B cell (primary cell): Measurements from ENCODE around the gene MEGF11. TPM values are rescaled to one million over a fixed set of nuclear protein-coding genes. Genes with fewer than 3 reads are reported as not detected.

Experiments used
- ATAC-seq: fragments of 200-7000 bp; cut with Tn5 transposase; one replicate; pipeline ENCODE4 v1.10.0; 2021; ENCODE audit warnings: low read depth, mild to moderate bottlenecking, moderate number of reproducible peaks, moderate library complexity
- CTCF ChIA-PET: fragments of 350-600 bp; sonication (Branson Sonifier 250); formaldehyde crosslinking; loops from one replicate; lab custom pipeline; 2021; ENCODE audit warnings: antibody characterized with exemption, inconsistent platforms; lab: Charles Lee
- POLR2A ChIA-PET: fragments of 350-600 bp; sonication (Branson Sonifier 250); formaldehyde crosslinking; loops from one replicate; lab custom pipeline; 2021; ENCODE audit warnings: antibody characterized with exemption; lab: Charles Lee
- DNase-seq: peaks from one replicate; pipeline ENCODE4 v3.0.0; 2013
- H2AFZ ChIP-seq: 2 replicates; pipeline ENCODE4 v1.6.1; 2012; ENCODE audit warnings: mild to moderate bottlenecking, low read depth, low read length; ENCODE audit not compliant: insufficient read depth, poor library complexity, severe bottlenecking
- H3K27ac ChIP-seq, 2 donors: 1 replicate in 1 of 2; 2 replicates in 1 of 2; pipeline ENCODE4 v1.5.1; 2012 to 2013; ENCODE audit warnings: low read length in 2 of 2, mild to moderate bottlenecking in 2 of 2, moderate library complexity in 1 of 2
- H3K27me3 ChIP-seq, 4 experiments: fragments of 200-600 bp in 1 of 4; sonication (generic) in 1 of 4; replicated peaks in 1 of 4; 1 replicate in 2 of 4; 2 replicates in 2 of 4; pipeline versions ENCODE4 v1.6.1 to v1.7.0; 2013 to 2016; ENCODE audit warnings: low read length in 3 of 4, mild to moderate bottlenecking in 2 of 4, mixed read lengths in 1 of 4, moderate library complexity in 1 of 4; ENCODE audit not compliant: insufficient read depth in 4 of 4, control insufficient read depth in 3 of 4; ENCODE audit errors: control extremely low read depth in 1 of 4
- H3K36me3 ChIP-seq, 2 experiments: replicated peaks in 1 of 2; 1 replicate in 1 of 2; 2 replicates in 1 of 2; pipeline versions ENCODE4 v1.6.1 to v1.7.1; 2013; ENCODE audit warnings: low read length in 1 of 2; ENCODE audit not compliant: insufficient read depth in 2 of 2, control insufficient read depth in 1 of 2; ENCODE audit errors: control extremely low read depth in 1 of 2, extremely low read depth in 1 of 2
- H3K4me1 ChIP-seq, 2 donors: fragments of 200-600 bp in 1 of 2; sonication (generic) in 1 of 2; 1 replicate in 1 of 2; 2 replicates in 1 of 2; pipeline versions ENCODE4 v1.5.1 to v1.6.1; 2013 to 2017; ENCODE audit warnings: low read length in 2 of 2; ENCODE audit not compliant: control insufficient read depth in 2 of 2, insufficient read depth in 2 of 2
- H3K4me2 ChIP-seq: replicated peaks from 2 replicates; pipeline ENCODE3; 2012; ENCODE audit warnings: mild to moderate bottlenecking, low read depth, low read length; ENCODE audit not compliant: poor library complexity, severe bottlenecking
- H3K4me3 ChIP-seq, 5 experiments: fragments of 200-600 bp in 1 of 5; sonication (generic) in 1 of 5; 1 replicate in 3 of 5; 2 replicates in 2 of 5; pipeline versions ENCODE4 v1.5.1 to v1.7.0; 2011 to 2016; ENCODE audit warnings: low read length in 4 of 5, mild to moderate bottlenecking in 4 of 5, low read depth in 2 of 5, control low read depth in 1 of 5, moderate library complexity in 1 of 5; ENCODE audit not compliant: insufficient read depth in 1 of 5; ENCODE audit errors: control extremely low read depth in 1 of 5, extremely low read depth in 1 of 5
- H3K79me2 ChIP-seq: fragments of 200-600 bp; sonication (generic); one replicate; pipeline ENCODE4 v1.6.0; 2016; ENCODE audit warnings: low read length; ENCODE audit not compliant: control insufficient read depth, insufficient read depth
- H3K9ac ChIP-seq: fragments of 200-600 bp; sonication (generic); 2 replicates; pipeline ENCODE4 v1.6.1; 2017; ENCODE audit warnings: mild to moderate bottlenecking, low read length, moderate library complexity
- H3K9me3 ChIP-seq, 3 donors: one replicate each; pipeline versions ENCODE4 v1.6.1 to v1.7.1; 2013; ENCODE audit warnings: low read length in 2 of 3; ENCODE audit not compliant: control insufficient read depth in 2 of 3, insufficient read depth in 1 of 3; ENCODE audit errors: control extremely low read depth in 1 of 3
- H4K20me1 ChIP-seq: 2 replicates; pipeline ENCODE4 v1.6.0; 2012; ENCODE audit warnings: mild to moderate bottlenecking, low read length; ENCODE audit not compliant: insufficient read depth, control insufficient read depth, poor library complexity, severe bottlenecking
- H3K27ac Mint-ChIP-seq: one replicate; pipeline ENCODE4 v1.8.0; 2021; ENCODE audit warnings: mixed read lengths
- H3K27me3 Mint-ChIP-seq: one replicate; pipeline ENCODE4 v1.8.0; 2021; ENCODE audit warnings: mixed read lengths
- H3K4me1 Mint-ChIP-seq: one replicate; pipeline ENCODE4 v1.8.0; 2021; ENCODE audit warnings: mixed read lengths
- H3K4me3 Mint-ChIP-seq: one replicate; pipeline ENCODE4 v1.8.0; 2021; ENCODE audit warnings: mixed read lengths
- H3K9me3 Mint-ChIP-seq: one replicate; pipeline ENCODE4 v1.8.0; 2022; ENCODE audit warnings: mixed read lengths; ENCODE audit not compliant: insufficient read depth
- CTCF ChIP-seq: fragments of 200-600 bp; IDR thresholded peaks from one replicate; pipeline ENCODE4 v1.8.0; 2022; ENCODE audit warnings: antibody characterized with exemption, mild to moderate bottlenecking
- EZH2 ChIP-seq: IDR thresholded peaks from 2 replicates; pipeline ENCODE4 v1.6.1; 2012; ENCODE audit warnings: borderline replicate concordance, low read depth, mild to moderate bottlenecking, moderate library complexity, low read length; ENCODE audit not compliant: insufficient read depth, poor library complexity, severe bottlenecking
- WGBS: methylation state at CpG from one replicate; pipeline ENCODE4 v1.1.5; 2013; ENCODE audit warnings: missing lambda C conversion rate; ENCODE audit not compliant: insufficient coverage; 5-methylcytosine and 5-hydroxymethylcytosine counted together
- intact Hi-C: fragments of 100-400 bp; cut with micrococcal nuclease; formaldehyde crosslinking; loops from one replicate; pipeline ENCODE4 v1.10.0; 2022
- polyA plus RNA-seq: library from polyadenylated mRNA; depleted of rRNA; stranded (reverse); fragments of >200 nt; gene quantifications from 2 replicates; pipeline ENCODE4 v1.2.3, GENCODE V29; 2012
- total RNA-seq, 2 donors: library from RNA; stranded (reverse); fragments of 120-200 nt in 1 of 2; gene quantifications; 1 replicate in 1 of 2; 2 replicates in 1 of 2; pipeline versions ENCODE4 v1.2.3 to v1.2.4, GENCODE V29; 2013 to 2022

The MEGF11 gene
- total and polyA plus RNA-seq, 2 donors (not counting 1 experiment from before 2014, with no cell fraction given) = 0.04 to 0.34 TPM

GRCh38 chr15:66216806-66217205 is 36.7 kb downstream of the MEGF11 start:
- TF ChIP-seq EZH2 (no peak), CTCF (no peak)
- Mint-ChIP-seq H3K4me3 (no peak overlapping the region), H3K9me3 (no peaks in the 10 kb centered on the region), H3K4me1 (no peaks in the 10 kb centered on the region), H3K27me3 (peaks cover 20% of the 10 kb centered on the region), H3K27ac (no peak overlapping the region)
- ATAC-seq = no peak
- H3K36me3 ChIP-seq = no peaks in the 10 kb centered on the region
- no peaks in the 10 kb centered on the region for H3K4me1 ChIP-seq
- no peaks in the 10 kb centered on the region for H3K79me2 ChIP-seq
- no peaks in the 10 kb centered on the region for H4K20me1 ChIP-seq
- H3K4me3 ChIP-seq = no peak overlapping the region
- WGBS = 8% methylated on average over 2 of the region's 2 CpGs
- H2AFZ ChIP-seq = no peak overlapping the region
- H3K27ac ChIP-seq = no peak overlapping the region
- H3K4me2 ChIP-seq = no peak overlapping the region
- no peaks in the 10 kb centered on the region for H3K27me3 ChIP-seq
- H3K9me3 ChIP-seq = no peaks in the 10 kb centered on the region
- H3K9ac ChIP-seq = no peak overlapping the region
- no peak for DNase-seq
- POLR2A ChIA-PET = no interaction called here
- CTCF ChIA-PET = interaction anchor here (0.6 kb wide), 1 partner anchor 253 kb away, joined by 3 read pairs; no protein-coding TSS in a partner anchor
- intact Hi-C loops = no loop called here

GRCh38 chr15:66215811-66216210 is 37.7 kb downstream of the MEGF11 start:
- POLR2A ChIA-PET = no interaction called here
- Histone ChIP-seq H3K79me2 (no peaks in the 10 kb centered on the region), H3K4me3 (no peak overlapping the region), H2AFZ (no peak overlapping the region), H4K20me1 (no peaks in the 10 kb centered on the region), H3K9me3 (no peaks in the 10 kb centered on the region), H3K4me2 (no peak overlapping the region), H3K36me3 (no peaks in the 10 kb centered on the region), H3K4me1 (no peaks in the 10 kb centered on the region), H3K27ac (no peak overlapping the region), H3K9ac (no peak overlapping the region), H3K27me3 (no peaks in the 10 kb centered on the region)
- Mint-ChIP-seq H3K4me1 (no peaks in the 10 kb centered on the region), H3K4me3 (no peak overlapping the region), H3K27ac (no peak overlapping the region), H3K9me3 (no peaks in the 10 kb centered on the region), H3K27me3 (peaks cover 15% of the 10 kb centered on the region)
- TF ChIP-seq CTCF (no peak), EZH2 (no peak)
- no CpG with 5 or more reads among the region's 4 CpGs for WGBS
- CTCF ChIA-PET = no interaction called here
- ATAC-seq (no peak), DNase-seq (no peak)
- intact Hi-C loops = no loop called here
